PC-3 (cell line): Measurements from ENCODE around the gene DNAAF5. TPM values are rescaled to one million over a fixed set of nuclear protein-coding genes. Genes with fewer than 3 reads are reported as not detected.

Experiments
- ATAC-seq: fragments of 200-7000 bp; cut with Tn5 transposase; 2 replicates; pipeline ENCODE4 v1.9.1; 2020; ENCODE audit warnings: mild to moderate bottlenecking, moderate library complexity
- BruUV-seq: library from RNA; stranded (reverse); fragments of 400-500 nt; replicated peaks from 2 replicates; lab custom pipeline; 2021; lab: Mats Ljungman, UMichigan
- CTCF ChIA-PET: fragments of 300-600 bp; sonication (Branson Sonifier 250); formaldehyde crosslinking; loops from one replicate; lab custom pipeline; 2022; ENCODE audit warnings: antibody characterized with exemption; lab: Charles Lee
- POLR2A ChIA-PET: fragments of 300-600 bp; sonication (Branson Sonifier 250); formaldehyde crosslinking; loops from one replicate; lab custom pipeline; 2022; ENCODE audit warnings: antibody characterized with exemption; ENCODE audit not compliant: unreplicated experiment; lab: Charles Lee
- DNase-seq: peaks from one replicate; pipeline ENCODE4 v3.0.0-alpha.2; 2015
- H2AFZ ChIP-seq: fragments of 300-600 bp; sonication (generic); 2 replicates; pipeline ENCODE4 v1.6.0; 2016; ENCODE audit warnings: antibody characterized with exemption, low read length
- H3F3A ChIP-seq: fragments of 300-600 bp; sonication (generic); one replicate; pipeline ENCODE4 v1.6.0; 2017; ENCODE audit warnings: antibody characterized with exemption, low read length, control low read depth, mild to moderate bottlenecking; ENCODE audit not compliant: unreplicated experiment
- H3K27ac ChIP-seq: fragments of 300-600 bp; sonication (generic); 2 replicates; pipeline ENCODE4 v1.5.1; 2016; ENCODE audit warnings: mild to moderate bottlenecking, low read length
- H3K27me3 ChIP-seq: fragments of 300-600 bp; sonication (generic); 2 replicates; pipeline ENCODE4 v1.6.1; 2016; ENCODE audit warnings: low read length, mixed read lengths
- H3K36me3 ChIP-seq: fragments of 300-600 bp; sonication (generic); 2 replicates; pipeline ENCODE4 v1.6.1; 2016; ENCODE audit warnings: low read depth, mixed run types, low read length, mixed read lengths
- H3K4me1 ChIP-seq: fragments of 300-600 bp; sonication (generic); 2 replicates; pipeline ENCODE4 v1.5.1; 2016; ENCODE audit warnings: low read length; ENCODE audit not compliant: insufficient read depth
- H3K4me2 ChIP-seq: fragments of 300-600 bp; sonication (generic); 2 replicates; pipeline ENCODE4 v1.6.0; 2016; ENCODE audit warnings: low read length
- H3K4me3 ChIP-seq: fragments of 300-600 bp; sonication (generic); 2 replicates; pipeline ENCODE4 v1.5.1; 2016; ENCODE audit warnings: mild to moderate bottlenecking, low read length, mixed read lengths
- H3K79me2 ChIP-seq: fragments of 300-600 bp; sonication (generic); 2 replicates; pipeline ENCODE4 v1.6.1; 2017; ENCODE audit warnings: low read length, mixed read lengths
- H3K9ac ChIP-seq: fragments of 300-600 bp; sonication (generic); 2 replicates; pipeline ENCODE4 v1.6.0; 2016; ENCODE audit warnings: mild to moderate bottlenecking, low read length
- H3K9me2 ChIP-seq: fragments of 300-600 bp; sonication (generic); replicated peaks from 2 replicates; pipeline ENCODE4 v1.6.1; 2016; ENCODE audit warnings: mixed run types, low read length, mixed read lengths
- H3K9me3 ChIP-seq: fragments of 300-600 bp; sonication (generic); 2 replicates; pipeline ENCODE4 v1.6.1; 2016; ENCODE audit warnings: low read length, mixed read lengths
- H4K20me1 ChIP-seq: fragments of 300-600 bp; sonication (generic); 2 replicates; pipeline ENCODE4 v1.6.1; 2016; ENCODE audit warnings: low read length, mixed read lengths
- CTCF ChIP-seq: fragments of 300-600 bp; sonication (generic); conservative IDR thresholded peaks from 2 replicates; pipeline ENCODE4 v1.5.1; 2017; ENCODE audit warnings: antibody characterized with exemption, low read depth, mild to moderate bottlenecking, low read length
- EZH2 ChIP-seq: fragments of 300-600 bp; sonication (generic); IDR thresholded peaks from one replicate; pipeline ENCODE4 v1.6.1; 2017; ENCODE audit warnings: antibody characterized with exemption, mild to moderate bottlenecking, low read length; ENCODE audit not compliant: unreplicated experiment
- EZH2phosphoT487 ChIP-seq: fragments of 300-600 bp; sonication (generic); IDR thresholded peaks from 2 replicates; pipeline ENCODE4 v1.6.1; 2018; ENCODE audit warnings: mild to moderate bottlenecking, antibody characterized with exemption, low read length, borderline replicate concordance
- intact Hi-C: fragments of 100-400 bp; cut with micrococcal nuclease; formaldehyde crosslinking; loops from 2 replicates; pipeline ENCODE4 v1.9.0; 2023
- total RNA-seq: library from RNA; depleted of rRNA; stranded (reverse); fragments of >200 nt; gene quantifications from 2 replicates; pipeline ENCODE4 v1.2.3, GENCODE V29; 2014

Gene DNAAF5
- total RNA-seq, 1 experiment from 2014 or later: 66.3 TPM

- no peak overlapping the region for H3K4me3 ChIP-seq
- H4K20me1 ChIP-seq: no peaks in the 10 kb centered on the region
- no peaks in the 10 kb centered on the region for H3K36me3 ChIP-seq
- no peak for ATAC-seq
- H3K9me2 ChIP-seq: no peaks in the 10 kb centered on the region
- no peak for DNase-seq
- H3K27me3 ChIP-seq: no peaks in the 10 kb centered on the region
- H3F3A ChIP-seq: no peaks in the 10 kb centered on the region
- BruUV-seq: no TSS peak
- no peak overlapping the region for H3K9ac ChIP-seq
- CTCF ChIA-PET: no interaction called here
- no peak for TF ChIP-seq CTCF
- TF ChIP-seq EZH2phosphoT487: no peak
- TF ChIP-seq EZH2: no peak
- H3K27ac ChIP-seq: no peak overlapping the region
- POLR2A ChIA-PET: no interaction called here
- H3K4me2 ChIP-seq: no peak overlapping the region
- H3K4me1 ChIP-seq: no peaks in the 10 kb centered on the region
- intact Hi-C loops: no loop called here
- no peak overlapping the region for H2AFZ ChIP-seq
- no peaks in the 10 kb centered on the region for H3K79me2 ChIP-seq
- no peaks in the 10 kb centered on the region for H3K9me3 ChIP-seq
These were observed 9.9 kb upstream of the DNAAF5 start for GRCh38 chr7:716636-717035.

GRCh38 chr7:721619-722248 lies 4.8 kb upstream of the DNAAF5 start:
- intact Hi-C loops: no loop called here
- Histone ChIP-seq H3K27me3 (no peaks in the 10 kb centered on the region), H3K9ac (no peak overlapping the region), H4K20me1 (no peaks in the 10 kb centered on the region), H3F3A (no peaks in the 10 kb centered on the region), H3K9me3 (0 out of 2 replicates have a peak, but pooled peaks cover 3% of the 10 kb centered on the region), H3K4me2 (no peak overlapping the region), H3K27ac (no peak overlapping the region), H3K79me2 (peaks cover 27% of the 10 kb centered on the region), H3K4me3 (no peak overlapping the region), H3K9me2 (no peaks in the 10 kb centered on the region), H2AFZ (no peak overlapping the region), H3K36me3 (peaks cover 29% of the 10 kb centered on the region), H3K4me1 (peaks cover 13% of the 10 kb centered on the region)
- BruUV-seq: no TSS peak
- CTCF ChIA-PET: no interaction called here
- no peak for TF ChIP-seq EZH2
- TF ChIP-seq EZH2phosphoT487: no peak
- TF ChIP-seq CTCF: no peak
- POLR2A ChIA-PET: no interaction called here
- DNase-seq (no peak), ATAC-seq (no peak)

- no peaks in the 10 kb centered on the region for H3F3A ChIP-seq
- CTCF ChIA-PET: no interaction called here
- intact Hi-C loops: no loop called here
- peaks cover 20% of the 10 kb centered on the region for H3K4me1 ChIP-seq
- no peaks in the 10 kb centered on the region for H4K20me1 ChIP-seq
- POLR2A ChIA-PET: no interaction called here
- no TSS peak for BruUV-seq
- no peak overlapping the region for H3K27ac ChIP-seq
- H3K4me2 ChIP-seq: no peak overlapping the region
- peaks cover 29% of the 10 kb centered on the region for H3K36me3 ChIP-seq
- H3K9me3 ChIP-seq: 0 out of 2 replicates have a peak, but pooled peaks cover 3% of the 10 kb centered on the region
- DNase-seq (no peak), ATAC-seq (no peak)
- no peaks in the 10 kb centered on the region for H3K27me3 ChIP-seq
- H3K79me2 ChIP-seq: peaks cover 39% of the 10 kb centered on the region
- TF ChIP-seq CTCF: no peak
- no peak for TF ChIP-seq EZH2phosphoT487
- no peak for TF ChIP-seq EZH2
- H3K9me2 ChIP-seq: no peaks in the 10 kb centered on the region
- no peak overlapping the region for H2AFZ ChIP-seq
- H3K9ac ChIP-seq: no peak overlapping the region
- no peak overlapping the region for H3K4me3 ChIP-seq
These were observed 3.0 kb upstream of the DNAAF5 start for GRCh38 chr7:723541-723940.
